Osteoblast (primary cell): Measurements from ENCODE around the gene SSTR4. TPM values are rescaled to one million over a fixed set of nuclear protein-coding genes. Genes with fewer than 3 reads are reported as not detected.

Experiments used
- DNase-seq: peaks from one replicate; pipeline ENCODE4 v3.0.0; 2011; ENCODE audit warnings: low spot score, mixed read lengths; ENCODE audit not compliant: insufficient read length; ENCODE audit errors: missing footprints
- H2AFZ ChIP-seq: 2 replicates; pipeline ENCODE4 v1.6.0; 2011; ENCODE audit warnings: mild to moderate bottlenecking, low read length
- H3K27ac ChIP-seq: 2 replicates; pipeline ENCODE4 v1.5.1; 2011; ENCODE audit warnings: mild to moderate bottlenecking, low read depth, low read length, moderate library complexity
- H3K27me3 ChIP-seq: 2 replicates; pipeline ENCODE4 v1.6.0; 2012; ENCODE audit warnings: mild to moderate bottlenecking, control low read depth, inconsistent platforms, low read length, moderate library complexity; ENCODE audit not compliant: insufficient read depth
- H3K36me3 ChIP-seq: 2 replicates; pipeline ENCODE4 v1.5.1; 2011; ENCODE audit warnings: mild to moderate bottlenecking, low read length, control low read depth, moderate library complexity; ENCODE audit not compliant: insufficient read depth
- H3K4me1 ChIP-seq: 2 replicates; pipeline ENCODE4 v1.5.1; 2011; ENCODE audit warnings: mild to moderate bottlenecking, low read length, control low read depth, moderate library complexity; ENCODE audit not compliant: insufficient read depth
- H3K4me2 ChIP-seq: 2 replicates; pipeline ENCODE4 v1.6.0; 2011; ENCODE audit warnings: mild to moderate bottlenecking, low read length; ENCODE audit not compliant: insufficient read depth
- H3K4me3 ChIP-seq: fragments of 200-600 bp; sonication (generic); 3 replicates; pipeline ENCODE4 v1.5.1; 2012; ENCODE audit warnings: mild to moderate bottlenecking, low read length, inconsistent platforms; ENCODE audit not compliant: insufficient read depth
- H3K79me2 ChIP-seq: 2 replicates; pipeline ENCODE4 v1.6.0; 2012; ENCODE audit warnings: mild to moderate bottlenecking, low read length, control low read depth, inconsistent platforms; ENCODE audit not compliant: insufficient read depth
- H3K9me3 ChIP-seq: 2 replicates; pipeline ENCODE4 v1.5.1; 2011; ENCODE audit warnings: low read depth, low read length, control low read depth
- H4K20me1 ChIP-seq: 2 replicates; pipeline ENCODE4 v1.6.0; 2012; ENCODE audit warnings: mild to moderate bottlenecking, low read length, control low read depth; ENCODE audit not compliant: insufficient read depth
- total RNA-seq: library from RNA; depleted of rRNA; stranded (reverse); fragments of >200 nt; gene quantifications from 2 replicates; pipeline ENCODE4 v1.2.3, GENCODE V29; 2012
- TF ChIP-seq, protein P1 (sequence below): IDR thresholded peaks from 2 replicates; pipeline ENCODE4 v1.5.1; 2011; ENCODE audit warnings: mild to moderate bottlenecking, low read depth, low read length, moderate library complexity; ENCODE audit errors: extremely low read depth

The SSTR4 gene
- total RNA-seq, 1 donor: not detected

GRCh38 chr20:23049201-23050075, 14.3 kb downstream of the SSTR4 start, which contains the start of gene THBD:
THBD (minus strand) TSS chr20:23049672; CDS start chr20:23049504, 168 bp downstream.
- H3K27ac ChIP-seq: no peak within 1 kb of the TSS
- H3K4me2 ChIP-seq: peak within 1 kb of the TSS; percentile 80
- H3K9me3 ChIP-seq: no peaks in the 10 kb centered on the region
- peaks cover 13% of the 10 kb centered on the region for H3K4me1 ChIP-seq
- H3K36me3 ChIP-seq: no peaks in the 10 kb centered on the region
- no peak for DNase-seq
- H3K79me2 ChIP-seq: no peaks in the 10 kb centered on the region
- peak within 1 kb of the TSS; percentile 75 for H3K4me3 ChIP-seq
- TF ChIP-seq, protein P1, sequence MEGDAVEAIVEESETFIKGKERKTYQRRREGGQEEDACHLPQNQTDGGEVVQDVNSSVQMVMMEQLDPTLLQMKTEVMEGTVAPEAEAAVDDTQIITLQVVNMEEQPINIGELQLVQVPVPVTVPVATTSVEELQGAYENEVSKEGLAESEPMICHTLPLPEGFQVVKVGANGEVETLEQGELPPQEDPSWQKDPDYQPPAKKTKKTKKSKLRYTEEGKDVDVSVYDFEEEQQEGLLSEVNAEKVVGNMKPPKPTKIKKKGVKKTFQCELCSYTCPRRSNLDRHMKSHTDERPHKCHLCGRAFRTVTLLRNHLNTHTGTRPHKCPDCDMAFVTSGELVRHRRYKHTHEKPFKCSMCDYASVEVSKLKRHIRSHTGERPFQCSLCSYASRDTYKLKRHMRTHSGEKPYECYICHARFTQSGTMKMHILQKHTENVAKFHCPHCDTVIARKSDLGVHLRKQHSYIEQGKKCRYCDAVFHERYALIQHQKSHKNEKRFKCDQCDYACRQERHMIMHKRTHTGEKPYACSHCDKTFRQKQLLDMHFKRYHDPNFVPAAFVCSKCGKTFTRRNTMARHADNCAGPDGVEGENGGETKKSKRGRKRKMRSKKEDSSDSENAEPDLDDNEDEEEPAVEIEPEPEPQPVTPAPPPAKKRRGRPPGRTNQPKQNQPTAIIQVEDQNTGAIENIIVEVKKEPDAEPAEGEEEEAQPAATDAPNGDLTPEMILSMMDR: no peak
- peaks cover 22% of the 10 kb centered on the region for H3K27me3 ChIP-seq
- no peaks in the 10 kb centered on the region for H4K20me1 ChIP-seq
- H2AFZ ChIP-seq: peak within 1 kb of the TSS; percentile 74

GRCh38 chr20:23050076-23050838, 15.1 kb downstream of the SSTR4 start:
- Histone ChIP-seq H2AFZ (peak overlapping the region; percentile 94), H3K27me3 (peaks cover 22% of the 10 kb centered on the region), H3K27ac (no peak overlapping the region), H4K20me1 (no peaks in the 10 kb centered on the region), H3K4me1 (peaks cover 13% of the 10 kb centered on the region), H3K79me2 (no peaks in the 10 kb centered on the region), H3K4me3 (peak overlapping the region; percentile 75), H3K4me2 (peak overlapping the region; percentile 80), H3K9me3 (no peaks in the 10 kb centered on the region), H3K36me3 (no peaks in the 10 kb centered on the region)
- DNase-seq: no peak
- TF ChIP-seq, protein P1: no peak

DNA sequence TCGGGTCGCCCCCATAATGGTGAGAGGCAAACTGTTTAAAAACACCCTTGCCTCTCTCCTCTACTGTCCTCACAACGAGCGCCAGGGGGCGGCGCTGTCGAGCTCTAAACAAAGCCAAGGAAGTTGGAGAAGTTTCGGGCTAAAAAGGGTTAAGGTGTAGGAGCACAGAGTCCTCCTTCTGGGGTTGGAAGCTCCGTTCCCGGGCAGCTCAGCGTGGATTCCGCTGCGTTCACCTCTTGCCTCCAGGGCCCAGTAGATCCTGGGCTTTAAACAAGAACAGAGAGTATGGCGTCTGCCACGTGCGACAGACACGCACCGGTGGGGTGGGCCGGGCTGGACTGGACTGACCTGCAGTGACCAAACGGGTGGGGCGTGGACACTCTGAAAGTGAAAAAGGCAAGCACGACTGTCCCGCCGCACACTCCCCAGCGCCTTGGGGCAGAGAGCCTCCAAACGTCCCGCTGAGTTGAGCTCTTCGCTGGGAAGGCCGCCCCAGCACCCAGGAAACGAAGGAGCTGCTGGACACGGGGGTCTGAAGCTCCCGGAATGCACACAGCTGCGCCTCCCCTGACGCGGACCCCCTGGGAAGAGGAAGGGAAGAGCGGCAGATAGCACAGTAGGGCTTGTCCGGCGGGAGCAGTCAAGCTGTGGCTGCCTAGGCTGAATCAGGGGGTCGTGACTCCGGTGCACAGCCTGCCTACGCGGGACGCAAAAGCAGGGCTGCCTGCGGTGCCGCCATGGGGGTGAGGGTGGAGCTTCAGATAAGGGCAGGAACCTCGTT, 15.9 kb downstream of the SSTR4 start:
- Histone ChIP-seq H3K36me3 (no peaks in the 10 kb centered on the region), H4K20me1 (no peaks in the 10 kb centered on the region), H3K9me3 (no peaks in the 10 kb centered on the region), H3K4me2 (peak overlapping the region; percentile 80), H3K27ac (peak overlapping the region; percentile 41), H2AFZ (peak overlapping the region; percentile 94), H3K4me1 (peaks cover 13% of the 10 kb centered on the region), H3K79me2 (no peaks in the 10 kb centered on the region), H3K4me3 (peak overlapping the region; percentile 75), H3K27me3 (peaks cover 22% of the 10 kb centered on the region)
- TF ChIP-seq, protein P1: peak; percentile 75
- DNase-seq: peak; percentile 90
